Measurements from ENCODE around the gene ARHGDIA.

ARHGDIA gene

GRCh38 chr17:81905424-81905875 is 34.3 kb upstream of the ARHGDIA start:
- no peak overlapping the region for H3K4me3 ChIP-seq (ENCODE audit: control insufficient read depth, low read depth, low read length)
- no peak for DNase-seq (ENCODE audit: low read depth)
- TF ChIP-seq, protein P1, sequence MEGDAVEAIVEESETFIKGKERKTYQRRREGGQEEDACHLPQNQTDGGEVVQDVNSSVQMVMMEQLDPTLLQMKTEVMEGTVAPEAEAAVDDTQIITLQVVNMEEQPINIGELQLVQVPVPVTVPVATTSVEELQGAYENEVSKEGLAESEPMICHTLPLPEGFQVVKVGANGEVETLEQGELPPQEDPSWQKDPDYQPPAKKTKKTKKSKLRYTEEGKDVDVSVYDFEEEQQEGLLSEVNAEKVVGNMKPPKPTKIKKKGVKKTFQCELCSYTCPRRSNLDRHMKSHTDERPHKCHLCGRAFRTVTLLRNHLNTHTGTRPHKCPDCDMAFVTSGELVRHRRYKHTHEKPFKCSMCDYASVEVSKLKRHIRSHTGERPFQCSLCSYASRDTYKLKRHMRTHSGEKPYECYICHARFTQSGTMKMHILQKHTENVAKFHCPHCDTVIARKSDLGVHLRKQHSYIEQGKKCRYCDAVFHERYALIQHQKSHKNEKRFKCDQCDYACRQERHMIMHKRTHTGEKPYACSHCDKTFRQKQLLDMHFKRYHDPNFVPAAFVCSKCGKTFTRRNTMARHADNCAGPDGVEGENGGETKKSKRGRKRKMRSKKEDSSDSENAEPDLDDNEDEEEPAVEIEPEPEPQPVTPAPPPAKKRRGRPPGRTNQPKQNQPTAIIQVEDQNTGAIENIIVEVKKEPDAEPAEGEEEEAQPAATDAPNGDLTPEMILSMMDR (IDR thresholded peaks at IDR 0.05; ENCODE audit: control insufficient read depth, insufficient read depth, low read depth, low read length, missing control alignments) = no peak

DNA sequence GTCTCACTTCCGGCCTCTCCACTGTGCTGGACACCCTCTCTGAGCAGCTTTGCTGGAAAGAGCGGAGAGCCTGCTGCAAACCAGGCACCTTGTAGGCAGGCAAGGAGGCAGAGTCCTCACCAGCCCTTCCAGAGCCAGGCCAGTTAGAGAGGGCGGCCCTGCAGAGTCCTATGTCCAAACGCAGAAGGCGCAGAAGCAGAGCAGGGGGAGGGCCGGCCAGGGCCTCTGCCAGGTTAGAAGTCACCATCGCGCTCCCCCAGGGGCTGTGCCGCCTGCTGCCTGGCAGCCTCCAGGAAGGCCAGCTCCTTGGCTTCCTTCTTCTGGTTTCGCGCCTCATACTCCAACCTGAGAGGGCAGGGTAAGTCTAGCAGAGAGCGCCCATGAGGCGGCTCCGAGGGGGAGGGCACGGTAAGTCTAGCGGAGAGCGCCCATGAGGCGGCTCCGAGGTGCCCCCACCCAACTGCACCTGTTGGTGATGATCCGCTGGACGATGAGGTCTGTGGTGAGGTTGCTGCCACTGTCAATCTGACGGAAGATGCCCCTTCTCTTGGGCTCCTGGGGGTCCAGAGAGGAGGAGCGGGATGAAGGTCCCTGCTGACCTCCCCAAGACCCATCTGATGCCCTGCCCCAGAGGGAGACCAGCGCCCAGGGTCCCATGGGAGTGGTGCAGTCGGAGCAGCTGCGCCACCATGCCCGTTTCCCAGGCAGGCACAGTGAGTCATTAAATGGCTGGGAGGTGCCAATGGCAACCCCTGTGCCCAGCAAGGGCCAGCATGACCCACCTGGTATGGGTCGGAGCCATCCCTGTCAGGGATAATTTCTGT is 33.7 kb upstream of the ARHGDIA start:
- H3K4me3 ChIP-seq (ENCODE audit: control insufficient read depth, low read depth, low read length) = no peak overlapping the region
- DNase-seq (ENCODE audit: low read depth) = no peak
- TF ChIP-seq, protein P1 (IDR thresholded peaks at IDR 0.05; ENCODE audit: control insufficient read depth, insufficient read depth, low read depth, low read length, missing control alignments) = no peak

- H3K4me3 ChIP-seq (ENCODE audit: control insufficient read depth, low read depth, low read length) = no peak overlapping the region
- TF ChIP-seq, protein P1 (IDR thresholded peaks at IDR 0.05; ENCODE audit: control insufficient read depth, insufficient read depth, low read depth, low read length, missing control alignments) = no peak
- DNase-seq (ENCODE audit: low read depth) = no peak
Measured at GRCh38 chr17:81903896-81904599, 32.9 kb upstream of the ARHGDIA start.

DNA sequence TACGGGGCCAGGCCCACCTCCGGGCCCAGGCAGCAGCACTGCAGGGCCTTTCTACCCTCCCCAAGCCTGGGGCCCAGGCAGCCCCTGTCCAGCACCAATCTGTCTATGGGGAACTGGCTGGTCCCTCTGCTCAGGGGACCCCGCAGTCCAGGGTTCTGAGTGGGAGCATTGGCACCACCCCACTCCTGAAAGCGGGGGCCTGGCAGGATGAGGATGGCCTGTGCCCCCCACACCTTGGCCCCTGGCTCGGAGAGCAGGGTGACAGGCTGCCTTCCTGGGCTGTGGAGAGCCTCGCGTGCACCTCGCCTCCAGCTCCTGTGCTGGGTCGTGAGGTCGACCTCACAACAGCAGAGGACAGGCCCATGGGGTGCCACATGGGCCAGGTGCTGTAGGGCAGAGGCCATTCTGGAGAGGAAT is 32.3 kb upstream of the ARHGDIA start:
- H3K4me3 ChIP-seq (ENCODE audit: control insufficient read depth, low read depth, low read length) = no peak overlapping the region
- TF ChIP-seq, protein P1 (IDR thresholded peaks at IDR 0.05; ENCODE audit: control insufficient read depth, insufficient read depth, low read depth, low read length, missing control alignments) = no peak
- DNase-seq (ENCODE audit: low read depth) = no peak

DNA sequence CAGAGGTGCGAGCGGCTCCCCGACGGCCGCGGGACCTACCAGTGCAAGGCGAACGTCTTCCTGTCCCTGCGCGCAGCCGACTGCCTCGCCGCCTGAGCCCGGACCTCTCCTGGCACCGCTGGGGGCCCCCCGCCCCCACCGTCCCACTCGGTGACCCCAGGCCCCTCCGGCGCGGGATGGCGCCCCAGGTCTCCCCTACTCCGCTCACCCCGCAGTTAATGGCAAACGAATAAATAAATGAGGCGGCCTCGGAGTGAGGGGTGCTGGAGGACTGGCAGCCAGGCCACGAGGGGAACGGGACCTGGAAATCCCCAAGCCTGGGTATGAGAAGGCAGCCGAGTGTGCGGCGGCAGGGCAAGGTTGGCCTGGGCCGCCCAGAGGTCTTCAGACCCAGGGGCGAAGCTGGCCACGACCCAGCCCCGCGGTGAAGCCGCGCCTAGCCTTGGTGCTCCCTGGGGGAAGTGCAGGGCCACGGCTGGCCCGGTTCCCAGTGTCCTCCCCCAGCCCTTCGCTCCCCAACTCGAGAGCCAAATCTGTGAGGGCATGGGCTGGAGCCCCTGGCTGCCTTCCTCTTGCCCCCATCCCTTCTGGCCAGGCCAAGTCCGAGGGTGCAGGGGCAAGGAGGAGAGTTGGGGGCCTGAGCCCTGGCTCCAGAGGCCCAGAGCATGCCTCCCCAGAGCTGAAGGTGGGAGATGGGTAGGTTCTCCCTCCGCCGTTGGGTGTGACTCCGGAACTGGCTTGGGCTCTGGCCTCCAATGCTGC is 31.7 kb upstream of the ARHGDIA start:
- DNase-seq (ENCODE audit: low read depth) = no peak
- TF ChIP-seq, protein P1 (IDR thresholded peaks at IDR 0.05; ENCODE audit: control insufficient read depth, insufficient read depth, low read depth, low read length, missing control alignments) = no peak
- H3K4me3 ChIP-seq (ENCODE audit: control insufficient read depth, low read depth, low read length) = no peak overlapping the region

GRCh38 chr17:81902023-81902652 is 31.0 kb upstream of the ARHGDIA start, which contains the start of gene NPB:
Gene NPB (plus strand): TSS chr17:81902238. CDS start chr17:81902278, 40 bp downstream.
- TF ChIP-seq, protein P1 (IDR thresholded peaks at IDR 0.05; ENCODE audit: control insufficient read depth, insufficient read depth, low read depth, low read length, missing control alignments) = no peak
- no peak for DNase-seq (ENCODE audit: low read depth)
- peak within 1 kb of the TSS; percentile 6; the same call in 1 of the 2 replicates for H3K4me3 ChIP-seq (ENCODE audit: control insufficient read depth, low read depth, low read length)

Data from AG09309 (cell line).